Glutamatergic neuron (in vitro differentiated cells): Measurements from ENCODE around the gene DPP3. TPM values are rescaled to one million over a fixed set of nuclear protein-coding genes. Genes with fewer than 3 reads are reported as not detected.

ENCODE experiments used
- DNase-seq: peaks from one replicate; pipeline ENCODE4 v3.0.0; 2022
- H3K27ac Mint-ChIP-seq: one replicate; pipeline ENCODE4 v1.8.0; 2020; ENCODE audit warnings: mild to moderate bottlenecking, mixed read lengths, inconsistent platforms; ENCODE audit not compliant: unreplicated experiment
- H3K27me3 Mint-ChIP-seq: one replicate; pipeline ENCODE4 v1.8.0; 2020; ENCODE audit warnings: mild to moderate bottlenecking, moderate library complexity, mixed read lengths, inconsistent platforms; ENCODE audit not compliant: unreplicated experiment
- H3K36me3 Mint-ChIP-seq: one replicate; pipeline ENCODE4 v1.8.0; 2020; ENCODE audit warnings: mild to moderate bottlenecking, mixed read lengths, inconsistent platforms; ENCODE audit not compliant: unreplicated experiment
- H3K4me1 Mint-ChIP-seq: one replicate; pipeline ENCODE4 v1.8.0; 2020; ENCODE audit warnings: mild to moderate bottlenecking, low read depth, mixed read lengths, inconsistent platforms; ENCODE audit not compliant: unreplicated experiment
- H3K4me3 Mint-ChIP-seq: one replicate; pipeline ENCODE4 v1.8.0; 2020; ENCODE audit warnings: mild to moderate bottlenecking, mixed read lengths, inconsistent platforms; ENCODE audit not compliant: unreplicated experiment
- H3K9me3 Mint-ChIP-seq: one replicate; pipeline ENCODE4 v1.8.0; 2020; ENCODE audit warnings: mild to moderate bottlenecking, moderate library complexity, mixed read lengths, inconsistent platforms; ENCODE audit not compliant: unreplicated experiment
- total RNA-seq: library from RNA; stranded (reverse); fragmentation: NEBNext Ultra II Directional; extraction: Animal tissue kit (Norgen Biotek cat#: 25700); gene quantifications from one replicate; pipeline ENCODE4 v1.2.1, GENCODE V29; 2021; ENCODE audit not compliant: unreplicated experiment
- TF ChIP-seq, protein P1 (sequence below): fragments of 200-600 bp; sonication (generic); IDR thresholded peaks from one replicate; pipeline ENCODE4 v1.5.0; 2021; ENCODE audit not compliant: partially characterized antibody, unreplicated experiment

The DPP3 gene
- total RNA-seq, 1 donor from 2014 or later = 72.0 TPM

DNA sequence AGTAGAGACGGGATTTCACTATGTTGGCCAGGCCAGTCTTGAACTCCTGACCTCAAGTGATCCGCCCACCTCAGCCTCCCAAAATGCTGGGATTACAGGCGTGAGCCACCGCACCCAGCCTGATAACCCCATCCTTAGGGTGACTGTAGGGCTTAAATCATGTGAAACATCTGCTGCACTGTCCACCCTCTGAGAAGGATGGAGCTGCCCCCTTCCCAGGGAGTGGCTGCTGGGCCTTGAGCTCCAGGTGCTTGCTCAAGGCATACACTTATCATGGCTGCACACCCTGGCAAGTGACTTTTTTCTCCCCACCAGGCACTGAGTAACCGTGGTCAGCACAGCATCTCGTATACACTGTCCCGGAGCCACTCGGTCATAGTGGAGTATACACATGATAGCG is 8.2 kb upstream of the DPP3 start:
- Mint-ChIP-seq H3K36me3 (no peaks in the 10 kb centered on the region), H3K4me1 (peaks cover 18% of the 10 kb centered on the region), H3K4me3 (no peak overlapping the region), H3K27me3 (peaks cover 12% of the 10 kb centered on the region), H3K9me3 (peaks cover 7% of the 10 kb centered on the region), H3K27ac (no peak overlapping the region)
- no peak for DNase-seq
- TF ChIP-seq, protein P1, sequence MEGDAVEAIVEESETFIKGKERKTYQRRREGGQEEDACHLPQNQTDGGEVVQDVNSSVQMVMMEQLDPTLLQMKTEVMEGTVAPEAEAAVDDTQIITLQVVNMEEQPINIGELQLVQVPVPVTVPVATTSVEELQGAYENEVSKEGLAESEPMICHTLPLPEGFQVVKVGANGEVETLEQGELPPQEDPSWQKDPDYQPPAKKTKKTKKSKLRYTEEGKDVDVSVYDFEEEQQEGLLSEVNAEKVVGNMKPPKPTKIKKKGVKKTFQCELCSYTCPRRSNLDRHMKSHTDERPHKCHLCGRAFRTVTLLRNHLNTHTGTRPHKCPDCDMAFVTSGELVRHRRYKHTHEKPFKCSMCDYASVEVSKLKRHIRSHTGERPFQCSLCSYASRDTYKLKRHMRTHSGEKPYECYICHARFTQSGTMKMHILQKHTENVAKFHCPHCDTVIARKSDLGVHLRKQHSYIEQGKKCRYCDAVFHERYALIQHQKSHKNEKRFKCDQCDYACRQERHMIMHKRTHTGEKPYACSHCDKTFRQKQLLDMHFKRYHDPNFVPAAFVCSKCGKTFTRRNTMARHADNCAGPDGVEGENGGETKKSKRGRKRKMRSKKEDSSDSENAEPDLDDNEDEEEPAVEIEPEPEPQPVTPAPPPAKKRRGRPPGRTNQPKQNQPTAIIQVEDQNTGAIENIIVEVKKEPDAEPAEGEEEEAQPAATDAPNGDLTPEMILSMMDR = no peak

GRCh38 chr11:66473167-66473566 is 7.1 kb upstream of the DPP3 start:
- H3K36me3 Mint-ChIP-seq = no peaks in the 10 kb centered on the region
- TF ChIP-seq, protein P1 = no peak
- DNase-seq = no peak
- H3K4me3 Mint-ChIP-seq = no peak overlapping the region
- peaks cover 18% of the 10 kb centered on the region for H3K4me1 Mint-ChIP-seq
- H3K27ac Mint-ChIP-seq = no peak overlapping the region
- peaks cover 12% of the 10 kb centered on the region for H3K27me3 Mint-ChIP-seq
- peaks cover 5% of the 10 kb centered on the region for H3K9me3 Mint-ChIP-seq

- H3K9me3 Mint-ChIP-seq = peaks cover 3% of the 10 kb centered on the region
These were observed 6.4 kb upstream of the DPP3 start for GRCh38 chr11:66473608-66474515.

DNA sequence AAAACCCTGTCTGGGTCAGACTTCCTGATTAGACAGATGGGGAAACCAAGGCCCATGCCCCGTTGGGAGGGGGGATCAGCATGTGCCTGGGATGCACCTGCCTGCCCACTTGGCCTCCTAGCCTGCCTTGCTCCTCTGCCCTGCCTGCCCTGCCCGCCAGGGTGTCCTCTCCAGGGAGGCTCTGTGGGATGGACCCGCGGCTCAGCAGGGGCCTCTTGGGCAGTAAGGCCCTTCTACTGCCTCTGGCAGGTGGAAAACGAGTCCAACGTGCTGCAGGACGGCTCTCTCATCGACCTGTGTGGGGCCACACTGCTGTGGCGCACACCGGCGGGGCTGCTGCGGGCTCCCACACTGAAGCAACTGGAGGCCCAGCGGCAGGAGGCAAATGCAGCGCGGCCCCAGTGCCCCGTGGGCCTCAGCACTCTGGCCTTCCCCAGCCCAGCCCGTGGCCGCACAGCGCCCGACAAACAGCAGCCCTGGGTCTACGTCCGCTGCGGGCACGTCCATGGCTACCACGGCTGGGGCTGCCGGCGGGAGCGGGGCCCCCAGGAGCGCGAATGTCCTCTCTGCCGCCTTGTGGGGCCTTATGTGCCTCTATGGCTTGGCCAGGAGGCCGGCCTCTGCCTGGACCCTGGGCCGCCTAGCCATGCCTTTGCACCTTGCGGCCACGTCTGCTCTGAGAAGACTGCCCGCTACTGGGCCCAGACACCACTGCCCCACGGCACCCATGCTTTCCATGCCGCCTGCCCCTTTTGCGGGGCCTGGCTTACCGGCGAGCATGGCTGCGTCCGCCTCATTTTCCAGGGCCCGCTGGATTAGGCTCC is 4.7 kb upstream of the DPP3 start:
- DNase-seq = no peak
- Mint-ChIP-seq H3K4me3 (no peak overlapping the region), H3K4me1 (peaks cover 10% of the 10 kb centered on the region), H3K27ac (no peak overlapping the region), H3K9me3 (no peaks in the 10 kb centered on the region), H3K27me3 (peaks cover 17% of the 10 kb centered on the region), H3K36me3 (no peaks in the 10 kb centered on the region)
- TF ChIP-seq, protein P1 = no peak

More at GRCh38 chr11:66473608-66474515, 6.4 kb upstream of the DPP3 start:
- peaks cover 17% of the 10 kb centered on the region for H3K4me1 Mint-ChIP-seq
- H3K27ac Mint-ChIP-seq = peak overlapping the region; percentile 59
- peaks cover 14% of the 10 kb centered on the region for H3K27me3 Mint-ChIP-seq
- no peak overlapping the region for H3K4me3 Mint-ChIP-seq
- no peak for DNase-seq
- TF ChIP-seq, protein P1 = no peak
- no peaks in the 10 kb centered on the region for H3K36me3 Mint-ChIP-seq
